NCI-H1417 treated with DMSO at 0.1 percent for 48 hours (cell line): Measurements from ENCODE around the gene SIK3.

Experiments used
- DNase-seq: peaks from one replicate; lab custom pipeline; 2025; lab: John Stamatoyannopoulos, UW

The SIK3 gene

GRCh38 chr11:116970485-116971292 lies 127.5 kb downstream of the SIK3 start:
- DNase-seq: no peak

GRCh38 chr11:116969694-116970093 lies 128.5 kb downstream of the SIK3 start:
- DNase-seq: no peak

GRCh38 chr11:116964269-116964668 lies 134.0 kb downstream of the SIK3 start:
- no peak for DNase-seq

GRCh38 chr11:116963813-116964212 lies 134.4 kb downstream of the SIK3 start:
- DNase-seq: no peak

GRCh38 chr11:116962108-116962507 lies 136.1 kb downstream of the SIK3 start:
- no peak for DNase-seq

GRCh38 chr11:116960930-116961329 lies 137.3 kb downstream of the SIK3 start:
- no peak for DNase-seq

- no peak for DNase-seq
Observed at GRCh38 chr11:116958246-116958645, 140.0 kb downstream of the SIK3 start.

- no peak for DNase-seq
Observed at GRCh38 chr11:116955949-116956348, 142.3 kb downstream of the SIK3 start.

GRCh38 chr11:116955548-116955947 lies 142.7 kb downstream of the SIK3 start:
- no peak for DNase-seq

GRCh38 chr11:116953530-116954285 lies 144.5 kb downstream of the SIK3 start:
- no peak for DNase-seq

GRCh38 chr11:116951762-116952161 lies 146.5 kb downstream of the SIK3 start:
- DNase-seq: no peak

- no peak for DNase-seq
Observed at GRCh38 chr11:116950210-116950609, 148.0 kb downstream of the SIK3 start.

- DNase-seq: no peak
Observed at GRCh38 chr11:116948391-116948790, 149.8 kb downstream of the SIK3 start.

- DNase-seq: no peak
Observed at GRCh38 chr11:116946414-116946813, 151.8 kb downstream of the SIK3 start.

- DNase-seq: no peak
Observed at GRCh38 chr11:116939499-116939898, 158.7 kb downstream of the SIK3 start.

GRCh38 chr11:116938471-116939070 lies 159.7 kb downstream of the SIK3 start:
- no peak for DNase-seq

GRCh38 chr11:116936754-116937446 lies 161.3 kb downstream of the SIK3 start:
- no peak for DNase-seq

GRCh38 chr11:116935514-116935913 lies 162.7 kb downstream of the SIK3 start:
- no peak for DNase-seq

GRCh38 chr11:116935089-116935488 lies 163.1 kb downstream of the SIK3 start:
- no peak for DNase-seq

- no peak for DNase-seq
Observed at GRCh38 chr11:116933961-116934360, 164.3 kb downstream of the SIK3 start.

GRCh38 chr11:116932181-116932580 lies 166.0 kb downstream of the SIK3 start:
- DNase-seq: no peak

- no peak for DNase-seq
Observed at GRCh38 chr11:116931206-116931953, 166.8 kb downstream of the SIK3 start.
